Measurements from ENCODE around the gene TXNDC2. TPM values are rescaled to one million over a fixed set of nuclear protein-coding genes. Genes with fewer than 3 reads are reported as not detected.

The TXNDC2 gene
- polyA plus RNA-seq, 5 donors = 0.09 to 0.14 (median 0.12) TPM; not detected in 2

GRCh38 chr18:9859232-9859631 is 26.5 kb upstream of the TXNDC2 start:
- no peak for DNase-seq

GRCh38 chr18:9860682-9861081 is 25.1 kb upstream of the TXNDC2 start:
- no peak for DNase-seq

- DNase-seq = no peak
These were observed 24.6 kb upstream of the TXNDC2 start for GRCh38 chr18:9861157-9861556.

- no peak for DNase-seq
These were observed 23.8 kb upstream of the TXNDC2 start for GRCh38 chr18:9861933-9862332.

GRCh38 chr18:9862686-9863085 is 23.1 kb upstream of the TXNDC2 start:
- DNase-seq = no peak

- DNase-seq = no peak
These were observed 22.5 kb upstream of the TXNDC2 start for GRCh38 chr18:9863282-9863681.

- DNase-seq = no peak
These were observed 19.8 kb upstream of the TXNDC2 start for GRCh38 chr18:9865764-9866490.

GRCh38 chr18:9866627-9867026 is 19.1 kb upstream of the TXNDC2 start:
- DNase-seq = no peak

- no peak for DNase-seq
These were observed 18.6 kb upstream of the TXNDC2 start for GRCh38 chr18:9867071-9867594.

GRCh38 chr18:9868857-9869714 is 16.7 kb upstream of the TXNDC2 start:
- no peak for DNase-seq

- no peak for DNase-seq
These were observed 15.9 kb upstream of the TXNDC2 start for GRCh38 chr18:9869715-9870430.

- no peak for DNase-seq
These were observed 15.3 kb upstream of the TXNDC2 start for GRCh38 chr18:9870431-9871008.

GRCh38 chr18:9871244-9871746 is 14.5 kb upstream of the TXNDC2 start:
- no peak for DNase-seq

- no peak for DNase-seq
These were observed 12.9 kb upstream of the TXNDC2 start for GRCh38 chr18:9872823-9873222.

GRCh38 chr18:9874728-9875127 is 11.0 kb upstream of the TXNDC2 start:
- DNase-seq = no peak

- DNase-seq = no peak
These were observed 9.4 kb upstream of the TXNDC2 start for GRCh38 chr18:9876212-9876866.

GRCh38 chr18:9876867-9877654 is 8.7 kb upstream of the TXNDC2 start:
- DNase-seq = peak; percentile 49 to 67

GRCh38 chr18:9877655-9878014 is 8.1 kb upstream of the TXNDC2 start:
- no peak for DNase-seq

GRCh38 chr18:9878095-9878494 is 7.7 kb upstream of the TXNDC2 start:
- DNase-seq = no peak

GRCh38 chr18:9878783-9879242 is 7.0 kb upstream of the TXNDC2 start:
- DNase-seq = no peak
